ENCODE results near the gene CYBB.

CYBB gene

GRCh38 chrX:37809970-37810369 is 30.1 kb downstream of the CYBB start:
- Mint-ChIP-seq H3K36me3 (ENCODE audit: low read depth) (no peaks in the 10 kb centered on the region), H3K27me3 (no peaks in the 10 kb centered on the region), H3K9me3 (no peaks in the 10 kb centered on the region), H3K27ac (no peak overlapping the region), H3K4me3 (no peak overlapping the region), H3K4me1 (ENCODE audit: low read depth) (peaks cover 27% of the 10 kb centered on the region)

DNA sequence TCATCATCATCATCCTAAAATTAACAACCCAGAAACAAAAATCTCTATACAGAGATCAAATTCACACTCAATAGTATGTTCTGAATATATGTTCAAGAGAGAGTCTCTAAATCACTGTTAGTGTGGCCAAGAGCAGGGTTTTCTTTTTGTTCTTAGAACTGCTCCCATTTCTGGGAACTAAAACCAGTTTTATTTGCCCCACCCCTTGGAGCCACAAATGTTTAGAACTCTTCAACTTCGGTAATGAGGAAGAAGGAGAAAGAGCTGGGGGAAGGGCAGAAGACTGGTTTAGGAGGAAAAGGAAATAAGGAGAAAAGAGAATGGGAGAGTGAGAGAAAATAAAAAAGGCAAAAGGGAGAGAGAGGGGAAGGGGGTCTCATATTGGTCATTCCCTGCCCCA is 32.3 kb downstream of the CYBB start:
- H3K4me3 Mint-ChIP-seq, result no peak overlapping the region
- peaks cover 27% of the 10 kb centered on the region for H3K4me1 Mint-ChIP-seq (ENCODE audit: low read depth)
- H3K36me3 Mint-ChIP-seq (ENCODE audit: low read depth), result no peaks in the 10 kb centered on the region
- no peaks in the 10 kb centered on the region for H3K27me3 Mint-ChIP-seq
- peak overlapping the region; percentile 76 for H3K27ac Mint-ChIP-seq
- no peaks in the 10 kb centered on the region for H3K9me3 Mint-ChIP-seq

GRCh38 chrX:37813570-37813969 is 33.7 kb downstream of the CYBB start:
- Mint-ChIP-seq H3K4me3 (no peak overlapping the region), H3K4me1 (ENCODE audit: low read depth) (peaks cover 29% of the 10 kb centered on the region), H3K9me3 (no peaks in the 10 kb centered on the region), H3K36me3 (ENCODE audit: low read depth) (no peaks in the 10 kb centered on the region), H3K27me3 (no peaks in the 10 kb centered on the region), H3K27ac (no peak overlapping the region)

DNA sequence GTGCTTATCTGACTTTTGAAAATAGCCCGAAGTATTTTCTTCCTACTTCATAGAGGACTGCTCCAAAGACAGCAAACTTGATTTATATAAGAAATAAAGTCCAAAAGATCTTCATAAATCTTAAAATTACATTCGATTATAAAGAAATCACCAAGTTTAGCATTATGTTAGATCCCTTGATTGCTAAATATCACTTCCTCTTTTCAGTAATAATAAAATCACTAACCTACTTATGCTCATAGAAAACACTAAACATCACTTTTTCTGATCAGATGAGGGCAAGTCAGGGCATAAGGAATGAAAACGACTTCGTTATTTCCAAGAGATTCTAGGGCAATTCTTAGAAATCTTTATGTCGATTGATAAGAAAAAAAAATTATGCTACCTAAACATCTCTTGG is 35.5 kb downstream of the CYBB start:
- Mint-ChIP-seq H3K27me3 (no peaks in the 10 kb centered on the region), H3K4me1 (ENCODE audit: low read depth) (peaks cover 29% of the 10 kb centered on the region), H3K27ac (no peak overlapping the region), H3K36me3 (ENCODE audit: low read depth) (no peaks in the 10 kb centered on the region), H3K4me3 (no peak overlapping the region), H3K9me3 (no peaks in the 10 kb centered on the region)

- H3K27me3 Mint-ChIP-seq, result no peaks in the 10 kb centered on the region
Measured at GRCh38 chrX:37816766-37817165, 36.9 kb downstream of the CYBB start.

DNA sequence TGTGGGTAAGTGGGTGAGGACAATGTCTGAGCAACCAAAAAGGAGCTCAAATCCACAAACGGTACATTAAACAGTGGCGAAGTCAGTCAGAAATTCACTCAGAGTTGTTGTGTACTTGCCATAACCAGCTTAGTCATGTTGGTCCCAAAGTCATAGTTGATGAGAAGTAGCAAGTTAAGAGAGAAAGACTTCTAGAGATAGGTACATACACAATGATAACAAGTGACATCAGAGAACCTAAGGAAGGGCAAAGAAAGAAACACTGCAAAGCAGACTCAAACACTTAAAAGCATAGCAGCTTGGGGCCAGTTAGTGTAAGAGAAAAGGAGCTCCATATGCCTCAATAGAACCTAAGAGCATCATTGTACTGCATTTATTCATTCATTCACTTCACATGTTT is 37.3 kb downstream of the CYBB start:
- Mint-ChIP-seq H3K27me3 (no peaks in the 10 kb centered on the region), H3K36me3 (ENCODE audit: low read depth) (no peaks in the 10 kb centered on the region), H3K9me3 (no peaks in the 10 kb centered on the region), H3K4me3 (no peak overlapping the region), H3K27ac (no peak overlapping the region), H3K4me1 (ENCODE audit: low read depth) (peaks cover 23% of the 10 kb centered on the region)

More at GRCh38 chrX:37816766-37817165, 36.9 kb downstream of the CYBB start:
- H3K36me3 Mint-ChIP-seq (ENCODE audit: low read depth), result no peaks in the 10 kb centered on the region
- no peak overlapping the region for H3K27ac Mint-ChIP-seq
- H3K4me3 Mint-ChIP-seq, result no peak overlapping the region
- H3K4me1 Mint-ChIP-seq (ENCODE audit: low read depth), result peaks cover 27% of the 10 kb centered on the region
- no peaks in the 10 kb centered on the region for H3K9me3 Mint-ChIP-seq

- no peak overlapping the region for H3K4me3 Mint-ChIP-seq
- no peaks in the 10 kb centered on the region for H3K9me3 Mint-ChIP-seq
- H3K36me3 Mint-ChIP-seq (ENCODE audit: low read depth), result no peaks in the 10 kb centered on the region
- H3K4me1 Mint-ChIP-seq (ENCODE audit: low read depth), result peaks cover 21% of the 10 kb centered on the region
- H3K27me3 Mint-ChIP-seq, result no peaks in the 10 kb centered on the region
- no peak overlapping the region for H3K27ac Mint-ChIP-seq
Measured at GRCh38 chrX:37817579-37817978, 37.7 kb downstream of the CYBB start.

DNA sequence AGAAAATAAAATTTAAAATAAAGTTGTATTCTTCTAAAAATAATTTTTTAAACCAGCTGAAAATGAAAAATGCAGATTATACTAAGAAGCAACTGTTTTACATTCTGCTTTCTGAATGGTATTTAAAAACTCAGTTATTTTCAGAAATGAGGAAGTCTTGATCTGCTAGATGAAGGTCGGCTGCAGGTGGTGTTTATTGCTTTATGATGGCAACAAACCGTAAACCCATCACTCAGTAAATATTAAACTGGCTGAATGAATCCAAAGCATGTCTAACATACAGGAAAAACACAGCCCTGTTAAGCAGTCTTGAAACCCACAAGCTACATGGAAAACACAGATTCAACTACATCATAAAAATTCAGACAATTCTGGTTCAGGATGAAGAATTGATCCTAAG is 38.2 kb downstream of the CYBB start:
- Mint-ChIP-seq H3K27ac (no peak overlapping the region), H3K4me3 (no peak overlapping the region), H3K27me3 (no peaks in the 10 kb centered on the region), H3K36me3 (ENCODE audit: low read depth) (no peaks in the 10 kb centered on the region), H3K9me3 (no peaks in the 10 kb centered on the region), H3K4me1 (ENCODE audit: low read depth) (peaks cover 20% of the 10 kb centered on the region)

GRCh38 chrX:37820646-37821045 is 40.8 kb downstream of the CYBB start:
- H3K9me3 Mint-ChIP-seq, result no peaks in the 10 kb centered on the region
- H3K36me3 Mint-ChIP-seq (ENCODE audit: low read depth), result no peaks in the 10 kb centered on the region
- peaks cover 25% of the 10 kb centered on the region for H3K4me1 Mint-ChIP-seq (ENCODE audit: low read depth)
- no peak overlapping the region for H3K27ac Mint-ChIP-seq
- H3K27me3 Mint-ChIP-seq, result no peaks in the 10 kb centered on the region
- H3K4me3 Mint-ChIP-seq, result no peak overlapping the region

GRCh38 chrX:37824491-37825214 is 44.8 kb downstream of the CYBB start:
- H3K27ac Mint-ChIP-seq, result no peak overlapping the region
- no peaks in the 10 kb centered on the region for H3K9me3 Mint-ChIP-seq
- H3K4me3 Mint-ChIP-seq, result no peak overlapping the region
- H3K36me3 Mint-ChIP-seq (ENCODE audit: low read depth), result no peaks in the 10 kb centered on the region
- no peaks in the 10 kb centered on the region for H3K27me3 Mint-ChIP-seq
- peaks cover 22% of the 10 kb centered on the region for H3K4me1 Mint-ChIP-seq (ENCODE audit: low read depth)

- no peak overlapping the region for H3K4me3 Mint-ChIP-seq
- H3K36me3 Mint-ChIP-seq (ENCODE audit: low read depth), result no peaks in the 10 kb centered on the region
- no peaks in the 10 kb centered on the region for H3K9me3 Mint-ChIP-seq
- no peak overlapping the region for H3K27ac Mint-ChIP-seq
- peaks cover 26% of the 10 kb centered on the region for H3K4me1 Mint-ChIP-seq (ENCODE audit: low read depth)
- no peaks in the 10 kb centered on the region for H3K27me3 Mint-ChIP-seq
Measured at GRCh38 chrX:37825215-37825842, 45.5 kb downstream of the CYBB start.

DNA sequence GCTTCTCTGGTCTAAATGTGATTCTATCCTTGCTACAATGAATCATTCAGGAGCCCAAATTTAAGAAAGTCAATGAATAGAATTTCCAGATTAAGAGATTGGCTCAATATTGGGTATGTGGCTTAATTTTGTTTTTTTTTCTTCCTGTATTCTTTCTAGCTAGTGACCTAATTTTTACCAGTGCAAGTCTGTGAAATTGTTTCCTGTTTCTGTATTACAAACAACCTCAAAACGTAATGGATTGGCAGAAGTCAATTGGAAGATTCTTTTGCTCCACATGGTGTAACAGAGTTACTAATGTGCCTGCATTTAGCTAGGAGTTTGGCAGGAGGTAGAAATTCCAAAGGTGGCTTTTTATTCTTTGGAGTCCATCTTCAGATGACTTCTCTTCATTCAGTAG is 49.9 kb downstream of the CYBB start:
- Mint-ChIP-seq H3K27me3 (no peaks in the 10 kb centered on the region), H3K9me3 (no peaks in the 10 kb centered on the region), H3K36me3 (ENCODE audit: low read depth) (no peaks in the 10 kb centered on the region), H3K27ac (no peak overlapping the region), H3K4me1 (ENCODE audit: low read depth) (peaks cover 12% of the 10 kb centered on the region), H3K4me3 (no peak overlapping the region)

- H3K4me3 Mint-ChIP-seq, result no peak overlapping the region
- H3K27ac Mint-ChIP-seq, result no peak overlapping the region
- peaks cover 6% of the 10 kb centered on the region for H3K4me1 Mint-ChIP-seq (ENCODE audit: low read depth)
Measured at GRCh38 chrX:37830371-37830770, 50.5 kb downstream of the CYBB start.

GRCh38 chrX:37834937-37835336 is 55.1 kb downstream of the CYBB start:
- no peaks in the 10 kb centered on the region for H3K27me3 Mint-ChIP-seq
- H3K36me3 Mint-ChIP-seq (ENCODE audit: low read depth), result peaks cover 4% of the 10 kb centered on the region
- H3K9me3 Mint-ChIP-seq, result no peaks in the 10 kb centered on the region
- peaks cover 2% of the 10 kb centered on the region for H3K4me1 Mint-ChIP-seq (ENCODE audit: low read depth)
- no peak overlapping the region for H3K4me3 Mint-ChIP-seq
- H3K27ac Mint-ChIP-seq, result no peak overlapping the region

More at GRCh38 chrX:37830371-37830770, 50.5 kb downstream of the CYBB start:
- Mint-ChIP-seq H3K27me3 (no peaks in the 10 kb centered on the region), H3K9me3 (no peaks in the 10 kb centered on the region), H3K36me3 (ENCODE audit: low read depth) (no peaks in the 10 kb centered on the region)

GRCh38 chrX:37840931-37841330 is 61.1 kb downstream of the CYBB start:
- Mint-ChIP-seq H3K4me3 (no peak overlapping the region), H3K9me3 (no peaks in the 10 kb centered on the region), H3K4me1 (ENCODE audit: low read depth) (peaks cover 13% of the 10 kb centered on the region), H3K27ac (no peak overlapping the region), H3K27me3 (no peaks in the 10 kb centered on the region), H3K36me3 (ENCODE audit: low read depth) (peaks cover 15% of the 10 kb centered on the region)

DNA sequence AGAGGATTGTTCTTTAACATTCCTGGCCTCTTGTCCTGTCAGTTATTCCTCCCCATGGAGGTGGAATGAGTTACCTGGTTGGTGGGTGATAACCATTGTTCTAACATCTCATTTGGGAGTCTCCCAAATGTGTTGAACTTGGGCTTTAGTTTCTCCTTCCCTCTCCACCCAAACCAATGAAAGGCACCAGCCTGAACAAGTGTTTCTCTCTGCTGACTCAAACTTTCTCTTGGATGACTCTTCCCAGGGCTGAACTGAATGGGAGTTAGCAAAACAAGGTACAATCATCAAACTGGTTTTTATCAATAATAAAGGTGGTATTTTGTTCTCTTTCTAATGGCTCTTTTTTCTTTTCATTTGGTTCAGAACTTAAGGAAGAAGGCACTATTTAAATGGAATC is 64.8 kb downstream of the CYBB start:
- no peak overlapping the region for H3K4me3 Mint-ChIP-seq
- H3K4me1 Mint-ChIP-seq (ENCODE audit: low read depth), result peaks cover 28% of the 10 kb centered on the region
- H3K27me3 Mint-ChIP-seq, result no peaks in the 10 kb centered on the region
- peak overlapping the region; percentile 31 for H3K27ac Mint-ChIP-seq
- H3K9me3 Mint-ChIP-seq, result no peaks in the 10 kb centered on the region
- peaks cover 12% of the 10 kb centered on the region for H3K36me3 Mint-ChIP-seq (ENCODE audit: low read depth)

All from stimulated activated naive CD8-positive, alpha-beta T cell treated with anti-CD3 and anti-CD28 coated beads, Interleukin-15, Interleukin-2, amounts not matched to agents 100 ng/mL and 50 ng/mL, for 24 hours (primary cell).